Measurements from ENCODE around the gene TYW1. TPM values are rescaled to one million over a fixed set of nuclear protein-coding genes. Genes with fewer than 3 reads are reported as not detected.
"Not testable (repeated sequence)": the region's sequence is repeated elsewhere in the genome, so short reads cannot be mapped to it uniquely, and the experiment has no call there.

TYW1 gene
- total RNA-seq, 1 experiment from 2014 or later: 13.4 TPM

DNA sequence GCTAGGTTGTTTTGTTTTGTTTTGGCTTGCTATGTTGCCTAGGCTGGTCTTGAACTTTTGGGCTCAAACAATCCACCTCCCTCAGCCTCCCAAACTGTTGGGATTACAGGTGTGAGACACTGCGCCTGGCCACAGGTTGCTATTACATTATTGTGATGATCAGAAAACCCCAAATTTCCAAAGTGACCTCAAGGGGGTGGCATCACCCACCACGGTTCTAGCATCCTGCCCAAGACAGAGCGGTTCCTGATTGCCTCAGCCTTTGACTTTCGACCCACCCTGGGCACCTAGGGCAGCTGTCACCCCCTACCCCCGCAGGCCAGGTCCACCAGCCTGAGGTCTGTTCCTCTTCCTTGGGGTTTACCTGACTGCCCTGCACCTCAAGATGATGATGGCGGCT lies 29.6 kb upstream of the TYW1 start:
- BruUV-seq (replicated peaks): no TSS peak
- TF ChIP-seq CTCF (conservative IDR thresholded peaks at IDR 0.05) (no peak), EZH2 (IDR thresholded peaks at IDR 0.05; ENCODE audit: low read depth) (no peak)
- no peaks in the 10 kb centered on the region for H3K79me2 ChIP-seq (ENCODE audit: low read depth)

GRCh38 chr7:66969001-66969400 lies 27.6 kb upstream of the TYW1 start:
- H3K4me3 ChIP-seq; H3K9me3 ChIP-seq (ENCODE audit: insufficient read depth, low read depth); H3F3A ChIP-seq (ENCODE audit: insufficient read depth, low read depth); H3K36me3 ChIP-seq (ENCODE audit: low read depth); BruUV-seq (replicated peaks); CTCF ChIA-PET; H3K9me2 ChIP-seq (ENCODE audit: insufficient read depth); H3K27me3 ChIP-seq (ENCODE audit: insufficient read depth, low read depth); DNase-seq; POLR2A ChIA-PET (ENCODE audit: unreplicated experiment); H2AFZ ChIP-seq; H3K79me2 ChIP-seq (ENCODE audit: low read depth); H3K4me2 ChIP-seq; H4K20me1 ChIP-seq (ENCODE audit: insufficient read depth); intact Hi-C loops (cut with micrococcal nuclease; ENCODE audit: unreplicated experiment); H3K27ac ChIP-seq; H3K4me1 ChIP-seq (replicated peaks; ENCODE audit: insufficient read depth): not testable (repeated sequence)

More for the DNA sequence above, 29.6 kb upstream of the TYW1 start:
- Histone ChIP-seq H3K4me3 (no peak overlapping the region), H3F3A (ENCODE audit: insufficient read depth, low read depth) (no peaks in the 10 kb centered on the region), H3K4me1 (replicated peaks; ENCODE audit: insufficient read depth) (no peaks in the 10 kb centered on the region), H3K9me2 (ENCODE audit: insufficient read depth) (no peaks in the 10 kb centered on the region), H3K27me3 (ENCODE audit: insufficient read depth, low read depth) (no peaks in the 10 kb centered on the region), H2AFZ (no peak overlapping the region), H3K9me3 (ENCODE audit: insufficient read depth, low read depth) (no peaks in the 10 kb centered on the region), H3K36me3 (ENCODE audit: low read depth) (no peaks in the 10 kb centered on the region), H3K4me2 (no peak overlapping the region), H4K20me1 (ENCODE audit: insufficient read depth) (no peaks in the 10 kb centered on the region; the same call in 1 of the 2 replicates), H3K27ac (no peak overlapping the region)
- CTCF ChIA-PET: no interaction called here
- DNase-seq: no peak
- POLR2A ChIA-PET (ENCODE audit: unreplicated experiment): no interaction called here
- intact Hi-C loops (cut with micrococcal nuclease; ENCODE audit: unreplicated experiment): no loop called here

DNA sequence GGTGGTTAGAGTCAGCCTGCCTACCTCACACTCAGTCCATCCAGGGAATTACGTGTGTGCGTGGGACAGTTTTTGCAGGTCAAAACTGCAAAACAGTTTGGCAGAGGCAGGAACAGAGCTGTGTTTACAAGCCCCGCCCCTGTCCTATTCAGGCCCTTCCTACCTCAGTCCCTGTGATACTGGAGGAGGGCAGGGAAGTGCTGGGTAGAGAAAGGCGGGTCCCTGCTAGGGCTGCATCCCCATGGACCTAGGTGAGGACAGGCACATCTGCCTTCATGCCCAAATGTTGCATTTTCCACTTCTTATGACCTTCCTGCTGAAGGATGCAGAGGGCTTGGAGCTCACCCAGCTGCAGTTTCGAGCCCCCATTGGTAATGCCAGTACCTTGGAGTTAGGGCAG lies 26.3 kb upstream of the TYW1 start:
- ChIA-PET CTCF (no interaction called here), POLR2A (ENCODE audit: unreplicated experiment) (no interaction called here)
- no peak overlapping the region; the same call in 1 of the 2 replicates for H2AFZ ChIP-seq

DNA sequence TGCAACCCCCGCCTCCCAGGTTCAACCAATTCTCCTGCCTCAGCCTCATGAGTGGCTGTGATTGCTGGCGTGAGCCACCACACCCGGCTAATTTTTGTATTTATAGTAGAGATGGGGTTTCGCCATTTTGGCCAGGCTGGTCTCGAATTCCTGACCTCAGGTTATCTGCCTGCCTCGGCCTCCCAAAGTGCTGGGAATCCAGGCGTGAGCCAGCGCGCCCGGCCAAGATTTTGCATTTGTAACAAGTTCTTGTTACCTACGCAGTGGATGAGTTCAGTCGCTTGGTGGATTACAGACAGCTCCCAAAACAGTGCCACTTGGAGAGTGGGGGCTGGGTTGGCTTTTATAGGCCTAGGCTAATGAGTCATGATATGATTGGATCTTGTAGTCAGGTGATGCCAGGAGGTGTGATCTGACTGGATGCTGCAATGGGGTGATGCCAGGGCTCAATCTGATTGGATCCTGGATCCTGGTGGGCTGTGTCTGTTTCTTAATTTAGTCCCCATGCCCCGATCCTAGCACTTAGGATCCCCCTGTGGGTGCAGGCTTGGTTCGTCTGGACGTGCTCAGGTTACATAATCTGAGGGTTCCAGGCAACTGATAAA lies 21.5 kb upstream of the TYW1 start:
- Histone ChIP-seq H3K4me1 (replicated peaks; ENCODE audit: insufficient read depth) (no peaks in the 10 kb centered on the region), H3K27ac (no peak overlapping the region), H3K79me2 (ENCODE audit: low read depth) (no peaks in the 10 kb centered on the region), H2AFZ (no peak overlapping the region), H3K36me3 (ENCODE audit: low read depth) (no peaks in the 10 kb centered on the region), H4K20me1 (ENCODE audit: insufficient read depth) (no peaks in the 10 kb centered on the region), H3K9me3 (ENCODE audit: insufficient read depth, low read depth) (no peaks in the 10 kb centered on the region), H3K27me3 (ENCODE audit: insufficient read depth, low read depth) (no peaks in the 10 kb centered on the region), H3K4me2 (no peak overlapping the region), H3K4me3 (no peak overlapping the region), H3K9me2 (ENCODE audit: insufficient read depth) (no peaks in the 10 kb centered on the region), H3F3A (ENCODE audit: insufficient read depth, low read depth) (no peaks in the 10 kb centered on the region)
- ChIA-PET CTCF (no interaction called here), POLR2A (ENCODE audit: unreplicated experiment) (no interaction called here)
- intact Hi-C loops (cut with micrococcal nuclease; ENCODE audit: unreplicated experiment): no loop called here
- DNase-seq: peak in 1 of 2 experiments; percentile 34
- BruUV-seq (replicated peaks): no TSS peak
- TF ChIP-seq EZH2 (IDR thresholded peaks at IDR 0.05; ENCODE audit: low read depth): no peak
- TF ChIP-seq CTCF (conservative IDR thresholded peaks at IDR 0.05): no peak

More for the DNA sequence above, 26.3 kb upstream of the TYW1 start:
- no peaks in the 10 kb centered on the region for H3K27me3 ChIP-seq (ENCODE audit: insufficient read depth, low read depth)
- intact Hi-C loops (cut with micrococcal nuclease; ENCODE audit: unreplicated experiment): no loop called here
- H3K9me2 ChIP-seq (ENCODE audit: insufficient read depth): no peaks in the 10 kb centered on the region
- no TSS peak for BruUV-seq (replicated peaks)
- no peaks in the 10 kb centered on the region for H3F3A ChIP-seq (ENCODE audit: insufficient read depth, low read depth)
- no peak overlapping the region for H3K4me3 ChIP-seq
- no peak for TF ChIP-seq EZH2 (IDR thresholded peaks at IDR 0.05; ENCODE audit: low read depth)
- H3K4me1 ChIP-seq (replicated peaks; ENCODE audit: insufficient read depth): no peaks in the 10 kb centered on the region
- DNase-seq: no peak
- no peaks in the 10 kb centered on the region for H3K36me3 ChIP-seq (ENCODE audit: low read depth)
- no peaks in the 10 kb centered on the region; the same call in 1 of the 2 replicates for H4K20me1 ChIP-seq (ENCODE audit: insufficient read depth)
- no peak overlapping the region for H3K4me2 ChIP-seq
- H3K79me2 ChIP-seq (ENCODE audit: low read depth): no peaks in the 10 kb centered on the region
- H3K9me3 ChIP-seq (ENCODE audit: insufficient read depth, low read depth): no peaks in the 10 kb centered on the region
- H3K27ac ChIP-seq: no peak overlapping the region

DNA sequence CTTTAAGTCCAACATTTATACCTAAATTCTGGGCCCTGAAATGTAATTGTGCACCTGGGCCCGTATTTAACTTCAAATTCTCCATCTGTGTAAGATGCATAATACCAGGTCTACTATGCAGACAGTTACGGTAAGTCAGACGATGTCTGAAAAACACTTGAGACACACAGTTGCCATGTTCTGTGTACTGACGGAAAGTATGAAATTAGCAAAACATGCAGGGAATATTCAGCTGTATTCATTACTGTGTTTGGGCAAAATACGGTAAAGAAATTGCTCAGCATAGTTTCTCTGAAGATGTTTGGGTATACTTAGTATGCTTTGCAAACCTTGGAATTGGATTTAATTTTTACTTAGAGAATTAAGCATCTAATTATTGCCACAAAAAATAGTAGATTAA lies 18.3 kb upstream of the TYW1 start:
- not testable (repeated sequence) for H3K9me3 ChIP-seq (ENCODE audit: insufficient read depth, low read depth); H3K36me3 ChIP-seq (ENCODE audit: low read depth)

DNA sequence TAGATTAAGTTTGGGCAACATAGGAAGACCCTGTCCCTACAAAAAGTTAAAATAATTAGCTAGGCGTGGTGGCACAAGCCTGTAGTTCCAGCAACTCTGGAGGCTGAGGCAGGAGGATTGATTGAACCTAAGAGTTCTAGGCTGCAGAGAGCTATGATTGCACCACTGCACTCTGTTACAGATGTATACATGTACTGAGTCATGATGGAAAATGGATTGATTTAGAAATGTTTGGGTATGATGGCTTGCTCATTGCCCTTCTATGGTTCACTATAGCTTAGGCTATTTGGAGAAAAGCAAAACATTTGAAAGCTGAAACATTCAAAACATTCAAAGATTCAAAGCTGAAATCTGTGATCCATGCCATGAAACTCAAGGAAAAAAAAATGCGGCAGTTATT lies 17.6 kb upstream of the TYW1 start:
- H3K4me3 ChIP-seq; CTCF ChIA-PET; H2AFZ ChIP-seq; H3K4me1 ChIP-seq (replicated peaks; ENCODE audit: insufficient read depth); H3K4me2 ChIP-seq; H4K20me1 ChIP-seq (ENCODE audit: insufficient read depth); H3K36me3 ChIP-seq (ENCODE audit: low read depth); H3K79me2 ChIP-seq (ENCODE audit: low read depth); H3K27me3 ChIP-seq (ENCODE audit: insufficient read depth, low read depth); BruUV-seq (replicated peaks); H3F3A ChIP-seq (ENCODE audit: insufficient read depth, low read depth); DNase-seq; H3K27ac ChIP-seq; H3K9me3 ChIP-seq (ENCODE audit: insufficient read depth, low read depth); H3K9me2 ChIP-seq (ENCODE audit: insufficient read depth); intact Hi-C loops (cut with micrococcal nuclease; ENCODE audit: unreplicated experiment): not testable (repeated sequence)
- POLR2A ChIA-PET (ENCODE audit: unreplicated experiment): interaction anchor here (0.6 kb wide), 1 partner anchor 203 kb away, joined by 4 read pairs; no protein-coding TSS in a partner anchor

More for the DNA sequence above, 18.3 kb upstream of the TYW1 start:
- intact Hi-C loops (cut with micrococcal nuclease; ENCODE audit: unreplicated experiment); H3K27ac ChIP-seq; H4K20me1 ChIP-seq (ENCODE audit: insufficient read depth); H3K4me1 ChIP-seq (replicated peaks; ENCODE audit: insufficient read depth); H3K4me3 ChIP-seq; H2AFZ ChIP-seq; H3K9me2 ChIP-seq (ENCODE audit: insufficient read depth); H3K79me2 ChIP-seq (ENCODE audit: low read depth); DNase-seq; H3K4me2 ChIP-seq; BruUV-seq (replicated peaks); H3F3A ChIP-seq (ENCODE audit: insufficient read depth, low read depth); H3K27me3 ChIP-seq (ENCODE audit: insufficient read depth, low read depth); CTCF ChIA-PET: not testable (repeated sequence)
- POLR2A ChIA-PET (ENCODE audit: unreplicated experiment): interaction anchor here (0.6 kb wide), 1 partner anchor 202 kb away, joined by 4 read pairs; no protein-coding TSS in a partner anchor
